ENCODE results near the gene STX18.

The STX18 gene

DNA sequence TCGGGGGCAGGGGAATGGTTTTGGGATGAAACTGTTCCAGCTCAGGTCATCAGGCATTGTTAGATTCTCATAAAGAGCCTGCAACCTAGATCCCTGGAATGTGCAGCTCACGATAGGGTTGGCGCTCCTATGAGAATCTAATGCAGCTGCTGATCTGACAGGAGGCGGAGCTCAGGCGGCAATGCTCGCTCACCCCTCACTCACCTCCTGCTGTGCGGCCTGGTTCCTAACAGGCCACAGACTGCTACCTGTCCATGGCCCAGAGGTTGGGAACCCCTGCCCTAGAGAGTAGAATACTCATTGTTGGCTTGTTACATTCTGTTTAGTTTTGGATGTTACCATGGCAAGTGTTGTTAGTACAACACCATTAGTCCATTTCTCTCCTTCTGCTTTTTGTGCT, 40.8 kb upstream of the STX18 start:
- Histone ChIP-seq H3K27ac (no peak overlapping the region), H3K27me3 (replicated peaks) (no peaks in the 10 kb centered on the region), H3K4me3 (ENCODE audit: low read depth, low read length) (no peak overlapping the region), H3K36me3 (replicated peaks) (no peaks in the 10 kb centered on the region)
- no peak for DNase-seq
- TF ChIP-seq, protein P1, sequence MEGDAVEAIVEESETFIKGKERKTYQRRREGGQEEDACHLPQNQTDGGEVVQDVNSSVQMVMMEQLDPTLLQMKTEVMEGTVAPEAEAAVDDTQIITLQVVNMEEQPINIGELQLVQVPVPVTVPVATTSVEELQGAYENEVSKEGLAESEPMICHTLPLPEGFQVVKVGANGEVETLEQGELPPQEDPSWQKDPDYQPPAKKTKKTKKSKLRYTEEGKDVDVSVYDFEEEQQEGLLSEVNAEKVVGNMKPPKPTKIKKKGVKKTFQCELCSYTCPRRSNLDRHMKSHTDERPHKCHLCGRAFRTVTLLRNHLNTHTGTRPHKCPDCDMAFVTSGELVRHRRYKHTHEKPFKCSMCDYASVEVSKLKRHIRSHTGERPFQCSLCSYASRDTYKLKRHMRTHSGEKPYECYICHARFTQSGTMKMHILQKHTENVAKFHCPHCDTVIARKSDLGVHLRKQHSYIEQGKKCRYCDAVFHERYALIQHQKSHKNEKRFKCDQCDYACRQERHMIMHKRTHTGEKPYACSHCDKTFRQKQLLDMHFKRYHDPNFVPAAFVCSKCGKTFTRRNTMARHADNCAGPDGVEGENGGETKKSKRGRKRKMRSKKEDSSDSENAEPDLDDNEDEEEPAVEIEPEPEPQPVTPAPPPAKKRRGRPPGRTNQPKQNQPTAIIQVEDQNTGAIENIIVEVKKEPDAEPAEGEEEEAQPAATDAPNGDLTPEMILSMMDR (IDR thresholded peaks at IDR 0.05; ENCODE audit: low read depth, low read length, missing control alignments), result no peak
- in situ Hi-C loops (cut with HindIII; ENCODE audit: low pct_ligation_motif_present, low sequenced_read_pairs), result no loop called here

DNA sequence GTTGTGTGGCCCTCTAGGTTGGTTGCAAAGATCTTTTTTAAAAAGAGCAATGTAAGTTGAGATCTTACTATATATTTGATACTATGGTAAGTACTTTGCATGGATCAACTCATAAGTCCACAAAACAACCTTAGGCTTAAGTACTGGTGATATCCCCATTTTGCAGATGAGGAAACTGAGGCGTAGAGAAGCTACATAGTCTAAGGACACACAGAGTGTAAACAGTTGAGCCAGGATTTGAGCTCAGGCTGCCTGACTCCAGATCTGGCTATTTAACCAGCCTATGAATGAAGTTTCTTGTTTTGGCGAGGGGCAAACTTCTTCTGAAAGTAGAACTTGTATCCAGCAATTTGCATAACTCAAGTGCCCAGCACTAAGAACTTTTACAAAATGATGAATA, 38.6 kb upstream of the STX18 start:
- Histone ChIP-seq H3K27ac (no peak overlapping the region), H3K36me3 (replicated peaks) (no peaks in the 10 kb centered on the region), H3K27me3 (replicated peaks) (no peaks in the 10 kb centered on the region), H3K4me3 (ENCODE audit: low read depth, low read length) (no peak overlapping the region)
- DNase-seq, result no peak
- TF ChIP-seq, protein P1 (IDR thresholded peaks at IDR 0.05; ENCODE audit: low read depth, low read length, missing control alignments), result no peak
- in situ Hi-C loops (cut with HindIII; ENCODE audit: low pct_ligation_motif_present, low sequenced_read_pairs), result no loop called here

DNA sequence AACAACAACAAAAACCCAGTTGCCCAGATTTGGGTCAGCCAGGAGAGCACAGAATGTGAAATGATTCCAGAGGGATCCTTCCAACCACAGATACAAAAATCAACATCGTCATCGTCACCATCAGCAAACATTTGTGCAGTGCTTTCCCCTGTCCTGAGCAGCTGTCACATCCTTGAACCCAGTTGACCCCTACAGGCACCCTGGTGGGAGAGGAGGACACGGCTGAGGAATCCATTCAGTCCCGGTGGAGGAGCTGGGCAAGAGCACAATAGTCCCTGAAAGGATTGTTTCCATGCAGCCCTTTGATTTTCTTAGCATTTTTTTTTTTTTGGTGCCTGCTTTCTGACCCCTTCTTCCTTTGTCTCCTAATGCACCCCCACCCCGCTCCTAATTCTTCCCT, 37.1 kb upstream of the STX18 start:
- in situ Hi-C loops (cut with HindIII; ENCODE audit: low pct_ligation_motif_present, low sequenced_read_pairs), result no loop called here
- H3K36me3 ChIP-seq (replicated peaks), result no peaks in the 10 kb centered on the region
- H3K4me3 ChIP-seq (ENCODE audit: low read depth, low read length), result no peak overlapping the region
- no peak overlapping the region for H3K27ac ChIP-seq
- TF ChIP-seq, protein P1 (IDR thresholded peaks at IDR 0.05; ENCODE audit: low read depth, low read length, missing control alignments), result no peak
- no peaks in the 10 kb centered on the region for H3K27me3 ChIP-seq (replicated peaks)
- DNase-seq, result no peak

DNA sequence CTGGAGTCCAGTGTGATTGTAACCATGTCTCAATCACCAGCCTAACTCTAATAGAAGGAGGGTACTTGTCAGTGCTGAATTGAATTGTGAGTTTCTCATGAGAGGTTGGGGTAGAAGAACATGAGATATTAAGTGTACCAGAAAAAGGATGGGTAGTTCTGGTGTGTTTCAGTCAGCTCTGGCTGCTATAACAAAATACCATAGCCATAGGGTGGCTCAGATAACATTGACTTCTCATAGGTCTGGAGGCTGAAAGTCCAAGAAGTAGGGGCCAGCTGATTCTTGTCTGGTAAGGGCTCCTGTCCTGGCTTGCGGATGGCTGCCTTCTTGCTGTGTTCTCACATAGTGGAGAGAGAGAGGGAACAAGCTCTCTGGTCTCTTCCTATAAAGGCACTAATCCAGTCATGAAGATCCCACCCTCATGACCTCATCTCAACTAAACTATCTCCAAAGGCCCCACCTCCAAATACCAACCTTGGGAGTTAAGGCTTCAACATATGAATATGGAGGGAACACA, 35.6 kb upstream of the STX18 start:
- in situ Hi-C loops (cut with HindIII; ENCODE audit: low pct_ligation_motif_present, low sequenced_read_pairs), result no loop called here
- no peaks in the 10 kb centered on the region for H3K36me3 ChIP-seq (replicated peaks)
- H3K27ac ChIP-seq, result no peak overlapping the region
- TF ChIP-seq, protein P1 (IDR thresholded peaks at IDR 0.05; ENCODE audit: low read depth, low read length, missing control alignments), result no peak
- no peaks in the 10 kb centered on the region for H3K27me3 ChIP-seq (replicated peaks)
- H3K4me3 ChIP-seq (ENCODE audit: low read depth, low read length), result no peak overlapping the region
- no peak for DNase-seq

DNA sequence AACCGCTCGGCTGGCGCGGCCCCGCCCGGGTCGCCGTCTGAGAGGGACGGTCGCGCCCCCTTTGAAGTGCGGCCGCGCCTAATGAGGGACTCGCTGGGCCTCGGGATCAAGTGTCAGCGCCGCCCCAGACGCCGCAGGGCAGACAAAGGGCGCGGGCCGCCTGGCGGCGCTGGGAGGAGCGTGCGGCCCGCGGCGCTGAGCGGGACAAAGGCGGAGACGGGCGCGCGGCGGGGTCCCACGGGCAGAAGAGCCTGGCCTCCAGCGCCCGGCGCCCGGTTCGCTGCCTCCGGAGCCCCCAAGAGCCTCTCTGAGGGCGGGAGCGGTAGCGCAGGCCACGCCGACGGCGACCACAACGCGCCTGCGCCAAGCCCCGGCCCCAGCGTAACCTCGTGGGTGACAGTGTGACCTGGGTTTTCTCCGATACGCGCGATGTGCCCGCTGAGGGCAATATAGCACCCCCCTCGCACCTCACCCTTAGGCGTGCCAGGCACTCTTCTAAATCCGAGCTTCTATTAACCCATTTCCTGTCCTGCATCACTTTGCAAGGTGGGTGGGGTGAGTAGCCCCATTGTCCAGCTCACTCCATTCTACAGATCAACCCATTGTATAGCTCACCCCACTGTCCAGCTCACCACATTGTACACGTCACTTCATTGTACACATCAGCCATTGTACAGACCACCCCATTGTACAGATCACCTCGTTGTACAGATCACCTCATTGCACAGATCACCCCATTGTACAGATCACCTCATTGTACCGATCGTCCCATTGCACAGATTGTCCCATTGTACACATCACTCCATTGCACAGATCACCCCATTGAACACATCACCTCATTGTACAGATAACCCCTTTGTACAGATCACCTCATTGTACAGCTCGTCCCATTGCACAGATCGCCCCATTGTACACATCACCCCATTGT, 33.7 kb upstream of the STX18 start:
- peak overlapping the region; percentile 26 for H3K27ac ChIP-seq
- DNase-seq, result peak; percentile 6
- H3K27me3 ChIP-seq (replicated peaks), result no peaks in the 10 kb centered on the region
- no peaks in the 10 kb centered on the region for H3K36me3 ChIP-seq (replicated peaks)
- peak overlapping the region; percentile 65 for H3K4me3 ChIP-seq (ENCODE audit: low read depth, low read length)
- TF ChIP-seq, protein P1 (IDR thresholded peaks at IDR 0.05; ENCODE audit: low read depth, low read length, missing control alignments), result peak; percentile 31
- in situ Hi-C loops (cut with HindIII; ENCODE audit: low pct_ligation_motif_present, low sequenced_read_pairs), result no loop called here

Data from brain microvascular endothelial cell (primary cell).